Muscle layer of colon (tissue), 2 donors: ENCODE results near the gene MDM4.

Experiments used
- H3K27ac ChIP-seq: one replicate; pipeline ENCODE4 v1.7.0; 2013; ENCODE audit warnings: low read depth, mild to moderate bottlenecking, low read length, moderate library complexity
- H3K27me3 ChIP-seq, 2 donors: one replicate each; pipeline ENCODE4 v1.7.0; 2013; ENCODE audit warnings: low read length in 2 of 2, mild to moderate bottlenecking in 2 of 2; ENCODE audit not compliant: insufficient read depth in 2 of 2, control insufficient read depth in 1 of 2
- H3K36me3 ChIP-seq: one replicate; pipeline ENCODE4 v1.7.0; 2013; ENCODE audit warnings: mild to moderate bottlenecking, low read length; ENCODE audit not compliant: insufficient read depth
- H3K4me1 ChIP-seq: one replicate; pipeline ENCODE4 v1.7.0; 2013; ENCODE audit warnings: mild to moderate bottlenecking, low read length; ENCODE audit not compliant: insufficient read depth
- H3K4me3 ChIP-seq, 2 donors: one replicate each; pipeline ENCODE4 v1.7.0; 2013; ENCODE audit warnings: low read length in 2 of 2, low read depth in 1 of 2, mild to moderate bottlenecking in 1 of 2, moderate library complexity in 1 of 2
- H3K9ac ChIP-seq: one replicate; pipeline ENCODE4 v1.7.0; 2013; ENCODE audit warnings: low read length
- H3K9me3 ChIP-seq: one replicate; pipeline ENCODE4 v1.7.0; 2013; ENCODE audit warnings: mild to moderate bottlenecking, low read length
- donor health status: abdominal sarcoma.
- donor health status: Adenocarcinoma of cecum.

MDM4 gene

GRCh38 chr1:204493984-204494280 lies 22.3 kb upstream of the MDM4 start:
- H3K4me1 ChIP-seq = peaks cover 28% of the 10 kb centered on the region
- H3K27me3 ChIP-seq = no peaks in the 10 kb centered on the region
- no peaks in the 10 kb centered on the region for H3K9me3 ChIP-seq
- peak overlapping the region; percentile 75 to 95 for H3K4me3 ChIP-seq
- H3K36me3 ChIP-seq = no peaks in the 10 kb centered on the region
- H3K9ac ChIP-seq = peak overlapping the region; percentile 58
- H3K27ac ChIP-seq = peak overlapping the region; percentile 89

GRCh38 chr1:204494281-204495077 lies 21.7 kb upstream of the MDM4 start, which contains the start of gene PIK3C2B:
PIK3C2B (minus strand) TSS chr1:204494805; CDS start chr1:204469802, 25,003 bp downstream.
- Histone ChIP-seq H3K36me3 (no peaks in the 10 kb centered on the region), H3K9ac (peak within 1 kb of the TSS; percentile 66), H3K27ac (peak within 1 kb of the TSS; percentile 89), H3K9me3 (no peaks in the 10 kb centered on the region), H3K4me1 (peaks cover 28% of the 10 kb centered on the region), H3K27me3 (no peaks in the 10 kb centered on the region), H3K4me3 (peak within 1 kb of the TSS; percentile 75 to 95)

GRCh38 chr1:204495078-204495753 lies 21.0 kb upstream of the MDM4 start:
- Histone ChIP-seq H3K27me3 (no peaks in the 10 kb centered on the region), H3K9ac (peak overlapping the region; percentile 66), H3K36me3 (no peaks in the 10 kb centered on the region), H3K9me3 (no peaks in the 10 kb centered on the region), H3K4me1 (peaks cover 28% of the 10 kb centered on the region), H3K27ac (peak overlapping the region; percentile 89), H3K4me3 (peak overlapping the region; percentile 75 to 95)

- H3K27ac ChIP-seq = no peak overlapping the region
- no peak overlapping the region for H3K9ac ChIP-seq
- H3K36me3 ChIP-seq = no peaks in the 10 kb centered on the region
- H3K9me3 ChIP-seq = no peaks in the 10 kb centered on the region
- H3K27me3 ChIP-seq = no peaks in the 10 kb centered on the region
- no peak overlapping the region for H3K4me3 ChIP-seq
- peaks cover 28% of the 10 kb centered on the region for H3K4me1 ChIP-seq
Observed at GRCh38 chr1:204495777-204496176, 20.4 kb upstream of the MDM4 start.

- H3K9me3 ChIP-seq = no peaks in the 10 kb centered on the region
- no peak overlapping the region for H3K9ac ChIP-seq
- H3K4me3 ChIP-seq = no peak overlapping the region
- no peaks in the 10 kb centered on the region for H3K36me3 ChIP-seq
- peaks cover 14% of the 10 kb centered on the region for H3K4me1 ChIP-seq
- H3K27me3 ChIP-seq = no peaks in the 10 kb centered on the region
- H3K27ac ChIP-seq = no peak overlapping the region
Observed at GRCh38 chr1:204498981-204499380, 17.2 kb upstream of the MDM4 start.

GRCh38 chr1:204499511-204500468 lies 16.4 kb upstream of the MDM4 start:
- Histone ChIP-seq H3K4me3 (no peak overlapping the region), H3K27ac (no peak overlapping the region), H3K36me3 (no peaks in the 10 kb centered on the region), H3K9ac (no peak overlapping the region), H3K4me1 (peaks cover 14% of the 10 kb centered on the region), H3K27me3 (no peaks in the 10 kb centered on the region), H3K9me3 (no peaks in the 10 kb centered on the region)

GRCh38 chr1:204502241-204502640 lies 14.0 kb upstream of the MDM4 start:
- Histone ChIP-seq H3K9me3 (no peaks in the 10 kb centered on the region), H3K27ac (no peak overlapping the region)

GRCh38 chr1:204503122-204503912 lies 12.9 kb upstream of the MDM4 start:
- H3K36me3 ChIP-seq = no peaks in the 10 kb centered on the region
- H3K4me1 ChIP-seq = peaks cover 18% of the 10 kb centered on the region
- H3K27ac ChIP-seq = no peak overlapping the region
- no peak overlapping the region for H3K4me3 ChIP-seq
- H3K27me3 ChIP-seq = no peaks in the 10 kb centered on the region
- no peaks in the 10 kb centered on the region for H3K9me3 ChIP-seq
- H3K9ac ChIP-seq = no peak overlapping the region

More at GRCh38 chr1:204502241-204502640, 14.0 kb upstream of the MDM4 start:
- Histone ChIP-seq H3K27me3 (no peaks in the 10 kb centered on the region), H3K4me3 (no peak overlapping the region), H3K36me3 (no peaks in the 10 kb centered on the region), H3K4me1 (peaks cover 13% of the 10 kb centered on the region), H3K9ac (no peak overlapping the region)

- H3K27ac ChIP-seq = no peak overlapping the region
Observed at GRCh38 chr1:204503913-204504519, 12.2 kb upstream of the MDM4 start.

GRCh38 chr1:204505674-204506200 lies 10.5 kb upstream of the MDM4 start:
- Histone ChIP-seq H3K27me3 (no peaks in the 10 kb centered on the region), H3K27ac (peak overlapping the region; percentile 70), H3K4me1 (peaks cover 18% of the 10 kb centered on the region), H3K36me3 (no peaks in the 10 kb centered on the region), H3K9me3 (no peaks in the 10 kb centered on the region), H3K4me3 (peak overlapping the region; percentile 42 to 85), H3K9ac (no peak overlapping the region)

More at GRCh38 chr1:204503913-204504519, 12.2 kb upstream of the MDM4 start:
- H3K27me3 ChIP-seq = no peaks in the 10 kb centered on the region
- no peak overlapping the region for H3K4me3 ChIP-seq
- H3K36me3 ChIP-seq = no peaks in the 10 kb centered on the region
- peaks cover 18% of the 10 kb centered on the region for H3K4me1 ChIP-seq
- H3K9me3 ChIP-seq = no peaks in the 10 kb centered on the region
- H3K9ac ChIP-seq = no peak overlapping the region
